ENCODE results near the gene PLCH1. TPM values are rescaled to one million over a fixed set of nuclear protein-coding genes. Genes with fewer than 3 reads are reported as not detected.

Gene PLCH1
- total and polyA plus RNA-seq, 2 donors (not counting 1 experiment from before 2014, with no cell fraction given): under 0.01 to 0.03 TPM

- Histone ChIP-seq H3K79me2 (ENCODE audit: control insufficient read depth, insufficient read depth, low read length) (no peaks in the 10 kb centered on the region), H4K20me1 (ENCODE audit: control insufficient read depth, extremely low read depth, insufficient read depth, low read length) (no peaks in the 10 kb centered on the region), H3K9ac (ENCODE audit: insufficient read depth, low read length) (no peak overlapping the region), H3K27me3 (ENCODE audit: control insufficient read depth, insufficient read depth, low read length) (no peaks in the 10 kb centered on the region), H3K4me1 (ENCODE audit: control insufficient read depth, extremely low read depth, insufficient read depth, low read length) (no peaks in the 10 kb centered on the region), H3K4me2 (ENCODE audit: extremely low read depth, insufficient read depth, low read length) (no peak overlapping the region), H3K4me3 (replicated peaks in 1 of 4; ENCODE audit: control extremely low read depth in 1 of 4, insufficient read depth in 1 of 4, low read depth in 3 of 4, low read length in 4 of 4) (no peak overlapping the region), H2AFZ (ENCODE audit: low read length) (no peak overlapping the region), H3K36me3 (ENCODE audit: control insufficient read depth, insufficient read depth, low read length) (no peaks in the 10 kb centered on the region), H3K9me3 (ENCODE audit: control insufficient read depth, insufficient read depth, low read depth, low read length) (no peaks in the 10 kb centered on the region), H3K27ac (ENCODE audit: insufficient read depth, low read length) (no peak overlapping the region)
- no peak for DNase-seq (ENCODE audit: low read depth in 2 of 2)
- TF ChIP-seq EZH2 (IDR thresholded peaks at IDR 0.05; ENCODE audit: low read length, missing control alignments): no peak
- TF ChIP-seq, protein P1, sequence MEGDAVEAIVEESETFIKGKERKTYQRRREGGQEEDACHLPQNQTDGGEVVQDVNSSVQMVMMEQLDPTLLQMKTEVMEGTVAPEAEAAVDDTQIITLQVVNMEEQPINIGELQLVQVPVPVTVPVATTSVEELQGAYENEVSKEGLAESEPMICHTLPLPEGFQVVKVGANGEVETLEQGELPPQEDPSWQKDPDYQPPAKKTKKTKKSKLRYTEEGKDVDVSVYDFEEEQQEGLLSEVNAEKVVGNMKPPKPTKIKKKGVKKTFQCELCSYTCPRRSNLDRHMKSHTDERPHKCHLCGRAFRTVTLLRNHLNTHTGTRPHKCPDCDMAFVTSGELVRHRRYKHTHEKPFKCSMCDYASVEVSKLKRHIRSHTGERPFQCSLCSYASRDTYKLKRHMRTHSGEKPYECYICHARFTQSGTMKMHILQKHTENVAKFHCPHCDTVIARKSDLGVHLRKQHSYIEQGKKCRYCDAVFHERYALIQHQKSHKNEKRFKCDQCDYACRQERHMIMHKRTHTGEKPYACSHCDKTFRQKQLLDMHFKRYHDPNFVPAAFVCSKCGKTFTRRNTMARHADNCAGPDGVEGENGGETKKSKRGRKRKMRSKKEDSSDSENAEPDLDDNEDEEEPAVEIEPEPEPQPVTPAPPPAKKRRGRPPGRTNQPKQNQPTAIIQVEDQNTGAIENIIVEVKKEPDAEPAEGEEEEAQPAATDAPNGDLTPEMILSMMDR (conservative IDR thresholded peaks at IDR 0.05 in 1 of 2, IDR thresholded peaks at IDR 0.05 in 1 of 2; ENCODE audit: low read depth in 1 of 2, low read length in 2 of 2): no peak
Measured at GRCh38 chr3:155465664-155466063, 279.2 kb downstream of the PLCH1 start.

DNA sequence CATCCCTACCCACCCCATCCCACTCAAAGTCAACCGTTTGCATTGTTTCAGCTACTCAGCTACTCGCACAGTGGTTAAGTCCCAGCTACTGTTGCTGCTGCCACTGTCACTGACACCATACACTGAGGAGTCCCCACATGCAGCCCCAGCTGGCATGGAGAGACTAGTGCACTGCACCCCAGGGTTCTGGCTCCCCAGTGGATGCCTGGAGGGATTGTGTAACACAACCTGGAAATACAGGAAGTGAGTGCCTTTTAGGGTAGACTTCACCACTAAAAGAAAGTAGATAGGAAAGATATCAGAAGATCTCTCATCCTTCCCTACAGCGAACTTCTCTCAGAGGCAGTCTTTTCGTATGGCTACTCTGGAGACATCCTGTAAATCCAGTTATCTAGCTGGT lies 282.2 kb downstream of the PLCH1 start:
- no peaks in the 10 kb centered on the region for H3K36me3 ChIP-seq (ENCODE audit: control insufficient read depth, insufficient read depth, low read length)
- H3K4me1 ChIP-seq (ENCODE audit: control insufficient read depth, extremely low read depth, insufficient read depth, low read length): no peaks in the 10 kb centered on the region
- H3K4me3 ChIP-seq (replicated peaks in 1 of 4; ENCODE audit: control extremely low read depth in 1 of 4, insufficient read depth in 1 of 4, low read depth in 3 of 4, low read length in 4 of 4): no peak overlapping the region
- DNase-seq (ENCODE audit: low read depth in 2 of 2): no peak
- TF ChIP-seq, protein P1 (conservative IDR thresholded peaks at IDR 0.05 in 1 of 2, IDR thresholded peaks at IDR 0.05 in 1 of 2; ENCODE audit: low read depth in 1 of 2, low read length in 2 of 2): no peak
- TF ChIP-seq EZH2 (IDR thresholded peaks at IDR 0.05; ENCODE audit: low read length, missing control alignments): no peak
- H3K4me2 ChIP-seq (ENCODE audit: extremely low read depth, insufficient read depth, low read length): no peak overlapping the region
- H3K9me3 ChIP-seq (ENCODE audit: control insufficient read depth, insufficient read depth, low read depth, low read length): no peaks in the 10 kb centered on the region
- no peak overlapping the region for H3K9ac ChIP-seq (ENCODE audit: insufficient read depth, low read length)
- no peaks in the 10 kb centered on the region for H3K27me3 ChIP-seq (ENCODE audit: control insufficient read depth, insufficient read depth, low read length)
- H3K27ac ChIP-seq (ENCODE audit: insufficient read depth, low read length): no peak overlapping the region
- no peaks in the 10 kb centered on the region for H4K20me1 ChIP-seq (ENCODE audit: control insufficient read depth, extremely low read depth, insufficient read depth, low read length)
- H2AFZ ChIP-seq (ENCODE audit: low read length): no peak overlapping the region
- H3K79me2 ChIP-seq (ENCODE audit: control insufficient read depth, insufficient read depth, low read length): no peaks in the 10 kb centered on the region

DNA sequence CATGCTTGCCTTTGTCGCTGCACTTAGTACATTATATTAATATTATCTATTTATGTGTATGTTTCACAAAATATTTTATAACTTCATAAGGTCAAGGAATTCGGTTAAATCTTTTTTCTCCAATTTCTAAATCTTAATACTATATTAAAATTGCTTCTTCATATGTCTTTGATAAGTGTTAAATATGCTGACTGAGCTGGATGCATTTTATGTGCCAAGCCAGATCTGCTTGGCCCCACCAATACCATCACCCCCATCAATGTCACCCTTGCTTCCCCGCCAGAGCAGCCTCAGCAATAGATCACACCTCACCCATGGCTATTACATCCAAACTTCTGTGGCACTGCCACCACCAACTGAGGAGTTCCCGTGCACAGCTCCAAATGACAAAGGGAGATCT lies 287.3 kb downstream of the PLCH1 start:
- Histone ChIP-seq H3K4me1 (ENCODE audit: control insufficient read depth, extremely low read depth, insufficient read depth, low read length) (no peaks in the 10 kb centered on the region), H3K9me3 (ENCODE audit: control insufficient read depth, insufficient read depth, low read depth, low read length) (no peaks in the 10 kb centered on the region), H3K36me3 (ENCODE audit: control insufficient read depth, insufficient read depth, low read length) (no peaks in the 10 kb centered on the region), H2AFZ (ENCODE audit: low read length) (no peak overlapping the region), H3K27ac (ENCODE audit: insufficient read depth, low read length) (no peak overlapping the region), H3K27me3 (ENCODE audit: control insufficient read depth, insufficient read depth, low read length) (no peaks in the 10 kb centered on the region), H3K79me2 (ENCODE audit: control insufficient read depth, insufficient read depth, low read length) (no peaks in the 10 kb centered on the region), H4K20me1 (ENCODE audit: control insufficient read depth, extremely low read depth, insufficient read depth, low read length) (no peaks in the 10 kb centered on the region), H3K4me2 (ENCODE audit: extremely low read depth, insufficient read depth, low read length) (no peak overlapping the region), H3K4me3 (replicated peaks in 1 of 4; ENCODE audit: control extremely low read depth in 1 of 4, insufficient read depth in 1 of 4, low read depth in 3 of 4, low read length in 4 of 4) (no peak overlapping the region), H3K9ac (ENCODE audit: insufficient read depth, low read length) (no peak overlapping the region)
- no peak for TF ChIP-seq EZH2 (IDR thresholded peaks at IDR 0.05; ENCODE audit: low read length, missing control alignments)
- TF ChIP-seq, protein P1 (conservative IDR thresholded peaks at IDR 0.05 in 1 of 2, IDR thresholded peaks at IDR 0.05 in 1 of 2; ENCODE audit: low read depth in 1 of 2, low read length in 2 of 2): no peak
- no peak for DNase-seq (ENCODE audit: low read depth in 2 of 2)
